ENCODE data around the gene HSF2BP. TPM values are rescaled to one million over a fixed set of nuclear protein-coding genes. Genes with fewer than 3 reads are reported as not detected.
"Not testable (repeated sequence)": the region's sequence is repeated elsewhere in the genome, so short reads cannot be mapped to it uniquely, and the experiment has no call there.

The HSF2BP gene
- total RNA-seq, 1 donor from 2014 or later = 0.50 TPM

DNA sequence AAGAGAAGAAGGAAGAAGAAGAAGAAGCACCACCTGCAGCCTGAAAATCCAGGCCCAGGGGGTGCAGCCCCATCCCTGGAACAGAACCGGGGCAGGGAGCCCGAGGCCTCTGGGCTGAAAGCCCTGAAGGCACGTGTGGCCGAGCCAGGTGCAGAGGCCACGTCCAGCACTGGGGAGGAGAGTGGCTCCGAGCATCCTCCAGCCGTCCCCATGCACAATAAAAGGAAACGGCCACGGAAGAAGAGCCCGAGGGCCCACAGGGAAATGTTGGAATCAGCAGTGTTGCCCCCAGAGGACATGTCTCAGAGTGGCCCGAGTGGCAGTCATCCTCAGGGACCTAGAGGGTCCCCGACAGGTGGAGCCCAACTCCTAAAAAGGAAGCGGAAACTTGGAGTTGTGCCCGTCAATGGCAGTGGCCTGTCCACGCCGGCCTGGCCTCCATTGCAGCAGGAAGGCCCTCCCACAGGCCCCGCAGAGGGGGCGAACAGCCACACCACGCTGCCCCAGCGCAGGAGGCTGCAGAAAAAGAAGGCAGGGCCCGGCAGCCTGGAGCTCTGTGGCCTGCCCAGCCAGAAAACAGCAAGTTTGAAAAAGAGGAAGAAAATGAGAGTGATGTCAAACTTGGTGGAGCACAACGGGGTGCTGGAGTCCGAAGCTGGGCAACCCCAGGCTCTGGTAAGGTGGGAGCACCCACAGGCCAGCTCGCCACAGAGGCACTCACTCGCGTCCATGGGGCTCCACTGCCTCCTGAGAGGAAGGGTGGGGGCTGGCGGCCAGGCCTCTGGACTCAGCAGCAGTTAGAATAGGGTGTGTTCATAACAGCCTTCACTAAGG lies 28.5 kb upstream of the HSF2BP start:
- intact Hi-C loops (cut with micrococcal nuclease) = no loop called here

DNA sequence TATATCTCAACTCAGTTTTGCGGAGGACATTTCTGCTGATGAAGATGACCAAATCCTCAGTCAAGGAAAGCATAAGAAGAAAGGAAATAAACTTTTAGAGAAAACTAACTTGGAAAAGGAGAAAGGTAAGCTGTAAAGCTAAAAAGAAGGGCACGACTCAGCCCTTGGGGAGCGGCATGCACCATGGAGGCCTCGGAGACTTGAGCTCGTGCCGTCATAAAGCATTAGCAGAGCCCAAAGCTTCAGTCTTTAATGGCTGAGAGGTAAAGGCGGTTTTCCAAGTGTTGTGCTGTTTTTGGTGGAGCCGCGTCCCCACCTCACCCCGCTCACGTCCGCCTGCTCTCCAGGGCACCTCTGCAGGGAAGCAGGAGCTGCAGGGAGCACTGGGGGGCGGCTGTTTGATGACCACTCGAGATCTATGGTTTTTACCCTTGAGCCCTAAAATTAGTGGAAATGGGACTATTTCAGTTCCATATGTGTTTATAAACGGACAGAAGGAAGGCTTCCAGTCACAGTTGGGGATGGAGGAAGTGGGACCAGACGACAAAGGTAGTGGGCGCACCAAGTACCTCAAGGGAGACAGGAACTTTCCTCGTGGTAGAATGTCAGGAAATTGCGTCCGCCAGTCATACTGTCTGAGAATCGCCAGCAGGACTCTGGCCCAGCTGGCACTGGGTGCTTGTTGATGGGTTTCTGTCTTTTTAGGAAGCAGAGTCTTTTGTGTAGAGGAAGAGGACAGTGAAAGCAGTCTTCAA lies 27.7 kb upstream of the HSF2BP start:
- intact Hi-C loops (cut with micrococcal nuclease) = no loop called here

DNA sequence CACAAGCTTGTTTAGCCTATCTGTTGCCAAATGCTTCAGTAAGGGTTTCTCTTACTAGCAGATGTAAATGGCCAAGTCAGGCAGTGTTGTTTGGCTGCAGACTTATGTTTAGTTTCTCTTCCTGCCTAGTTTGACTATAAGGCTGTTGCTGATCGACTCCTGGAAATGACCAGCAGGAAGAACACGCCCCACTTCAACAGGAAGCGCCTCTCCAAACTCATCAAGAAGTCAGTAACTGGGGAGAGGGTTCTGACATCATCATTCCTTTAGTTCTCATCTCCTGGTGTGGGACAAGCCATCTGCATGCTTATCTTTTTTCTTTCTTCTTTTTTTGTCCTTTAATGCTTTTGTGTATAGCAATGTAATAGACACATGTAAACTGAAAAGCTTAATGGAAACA lies 25.1 kb upstream of the HSF2BP start:
- intact Hi-C loops (cut with micrococcal nuclease) = no loop called here

DNA sequence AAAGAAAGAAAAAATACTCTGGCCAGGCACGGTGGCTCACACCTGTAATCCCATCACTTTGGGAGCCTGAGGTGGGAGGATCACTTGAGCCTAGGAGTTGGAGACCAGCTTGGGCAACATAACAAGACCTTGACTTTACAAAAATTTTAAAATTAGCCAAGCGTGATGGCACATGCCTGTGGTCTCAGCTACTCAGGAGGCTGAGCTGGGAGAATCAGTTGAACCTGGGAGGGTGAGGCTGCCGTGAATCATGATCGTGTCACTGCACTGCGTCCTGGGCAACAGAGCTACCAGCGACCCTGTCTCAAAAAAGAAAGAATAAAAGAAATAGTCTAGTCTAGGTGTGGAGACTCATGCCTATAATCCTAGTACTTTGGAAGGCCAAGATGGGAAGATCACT lies 22.4 kb upstream of the HSF2BP start:
- intact Hi-C loops (cut with micrococcal nuclease) = no loop called here

DNA sequence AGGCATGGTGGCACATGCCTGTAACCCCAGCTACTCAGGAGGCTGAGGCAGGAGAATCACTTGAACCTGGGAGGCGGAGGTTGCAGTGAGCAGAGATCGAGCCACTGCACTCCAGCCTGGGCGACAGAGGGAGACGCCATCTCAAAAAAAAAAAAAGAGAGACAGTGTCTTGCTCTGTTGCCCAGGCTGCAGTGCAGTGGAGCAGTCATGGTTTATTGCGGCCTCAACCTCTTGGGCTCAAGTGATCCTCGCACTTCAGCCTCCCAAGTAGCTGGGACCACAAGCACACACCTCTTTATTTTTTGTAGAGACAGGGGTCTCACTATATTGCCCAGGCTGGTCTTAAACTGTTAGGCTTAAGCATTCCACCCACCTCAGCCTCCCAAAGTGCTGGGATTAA lies 21.1 kb upstream of the HSF2BP start:
- intact Hi-C loops (cut with micrococcal nuclease) = not testable (repeated sequence)

DNA sequence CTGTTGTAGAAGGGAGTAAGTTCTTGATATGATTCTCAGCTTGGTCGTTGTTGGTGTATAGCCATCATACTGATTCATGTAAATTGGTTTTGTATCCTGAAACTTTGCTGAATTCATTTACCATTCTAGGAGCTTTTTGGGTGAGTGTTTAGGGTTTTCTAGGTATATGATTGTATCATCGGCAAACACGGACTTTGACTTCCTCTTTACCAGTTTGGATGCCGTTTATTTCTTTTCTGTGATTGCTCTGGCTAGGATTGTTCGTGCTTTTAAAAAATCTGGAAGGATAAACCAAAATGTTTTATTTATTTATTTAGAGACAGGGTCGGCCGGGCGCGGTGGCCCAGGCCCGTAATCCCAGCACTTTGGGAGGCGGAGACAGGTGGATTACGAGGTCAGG lies 20.7 kb upstream of the HSF2BP start:
- intact Hi-C loops (cut with micrococcal nuclease) = no loop called here

DNA sequence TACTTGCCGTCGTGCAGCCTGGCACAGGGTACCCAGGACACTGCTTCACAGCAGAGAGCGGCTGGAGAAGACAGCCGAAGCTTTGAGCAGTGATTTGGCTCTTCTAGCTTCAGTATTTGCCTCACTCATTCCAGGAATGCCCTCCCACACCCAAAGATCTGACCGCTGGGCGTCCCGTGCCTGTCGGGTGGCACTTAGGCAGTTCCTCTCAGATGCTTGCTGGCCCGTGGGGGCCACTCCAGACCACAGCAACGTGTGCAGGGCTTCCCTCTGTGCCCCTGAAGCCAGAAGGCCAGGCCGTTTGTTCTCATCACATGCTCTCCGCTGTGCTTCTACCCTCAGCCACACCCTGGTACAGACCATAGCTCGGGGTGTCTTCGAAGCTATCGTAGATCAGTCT lies 17.1 kb upstream of the HSF2BP start:
- intact Hi-C loops (cut with micrococcal nuclease) = no loop called here

DNA sequence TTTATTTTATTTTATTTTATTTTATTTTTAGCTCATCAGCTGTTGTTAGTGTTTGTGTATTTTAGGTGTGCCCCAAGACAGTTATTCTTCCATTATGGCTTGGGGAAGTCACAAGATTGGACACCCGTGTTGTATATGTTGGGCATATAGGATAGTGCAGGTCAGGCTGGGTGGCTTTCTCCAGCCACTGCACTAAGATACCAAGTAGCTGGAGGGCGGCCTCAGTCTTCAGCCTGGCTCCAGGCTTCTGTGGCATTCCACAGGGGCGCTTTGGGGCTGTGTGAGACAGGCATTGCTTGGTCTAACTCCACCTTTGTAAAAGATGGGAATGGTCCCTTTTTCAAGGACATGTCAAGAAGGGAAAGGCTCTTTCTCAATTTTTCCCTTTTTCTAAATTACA lies 16.6 kb upstream of the HSF2BP start:
- intact Hi-C loops (cut with micrococcal nuclease) = no loop called here

DNA sequence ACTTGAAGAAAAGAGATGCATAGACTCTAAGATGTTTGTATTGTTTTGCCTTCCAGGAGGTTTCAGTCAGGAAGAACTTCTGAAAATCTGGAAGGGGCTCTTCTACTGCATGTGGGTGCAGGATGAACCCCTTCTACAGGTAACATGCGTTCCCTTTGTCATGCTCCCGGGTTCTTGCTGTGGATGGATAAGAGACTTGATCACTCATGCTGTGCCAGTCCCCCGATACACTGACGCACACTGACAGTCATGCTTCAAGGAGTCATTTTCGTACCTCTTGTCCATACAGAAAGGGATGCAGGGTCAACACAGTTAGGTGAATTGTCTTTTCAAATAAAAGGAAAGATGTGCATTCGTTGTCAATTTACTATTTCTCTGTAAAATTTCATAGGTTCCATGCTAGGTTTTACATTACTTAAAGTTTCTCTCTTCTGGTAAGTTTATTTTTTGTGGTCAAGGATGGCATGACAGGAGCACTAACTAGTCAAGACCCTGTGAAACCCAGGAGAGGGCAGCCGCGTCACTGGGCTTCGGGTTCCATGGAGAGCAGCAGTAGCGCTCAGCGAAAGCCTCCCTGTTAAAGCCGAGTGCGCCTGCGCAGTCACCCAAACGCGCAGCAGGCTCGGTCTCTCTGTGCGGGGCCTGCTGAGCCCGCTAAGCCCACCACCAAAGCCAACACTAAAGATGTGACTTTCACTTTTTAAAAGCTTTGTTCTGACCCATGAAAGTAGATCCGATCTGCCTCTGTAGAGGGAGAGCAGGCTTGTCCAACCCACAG lies 10.7 kb upstream of the HSF2BP start:
- intact Hi-C loops (cut with micrococcal nuclease) = no loop called here

DNA sequence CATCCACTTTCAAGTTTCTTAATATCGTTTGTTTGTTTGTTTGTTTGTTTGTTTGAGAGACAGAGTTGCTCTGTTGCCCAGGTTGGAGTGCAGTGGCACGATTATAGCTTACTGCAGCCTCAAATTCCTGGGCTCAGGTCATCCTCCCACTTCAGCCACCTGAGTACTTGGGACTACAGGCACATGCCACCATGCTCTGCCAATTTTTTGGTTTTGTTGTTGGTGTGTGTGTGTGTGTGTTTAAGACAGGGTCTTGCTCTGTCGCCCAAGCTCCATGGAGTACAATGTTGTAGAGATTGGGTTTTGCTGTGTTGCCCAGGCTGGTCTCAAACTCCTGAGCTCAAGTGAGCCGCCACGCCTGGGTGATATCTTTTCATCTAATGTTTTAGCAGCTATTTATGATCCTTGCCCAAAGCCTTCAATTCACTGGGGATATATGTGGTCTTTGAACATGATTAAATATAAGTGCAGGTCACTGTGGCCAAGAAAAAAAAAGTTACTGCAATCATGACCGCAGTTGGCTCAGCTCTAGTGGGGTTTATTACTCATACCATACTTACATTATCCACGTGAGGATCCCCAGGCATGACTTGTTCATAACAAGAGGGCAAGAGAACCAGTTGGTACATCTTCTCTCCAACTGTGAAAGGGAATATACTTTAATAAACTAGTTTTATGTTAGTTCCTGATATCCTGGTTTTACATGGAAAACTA lies 8.1 kb upstream of the HSF2BP start:
- intact Hi-C loops (cut with micrococcal nuclease) = no loop called here

DNA sequence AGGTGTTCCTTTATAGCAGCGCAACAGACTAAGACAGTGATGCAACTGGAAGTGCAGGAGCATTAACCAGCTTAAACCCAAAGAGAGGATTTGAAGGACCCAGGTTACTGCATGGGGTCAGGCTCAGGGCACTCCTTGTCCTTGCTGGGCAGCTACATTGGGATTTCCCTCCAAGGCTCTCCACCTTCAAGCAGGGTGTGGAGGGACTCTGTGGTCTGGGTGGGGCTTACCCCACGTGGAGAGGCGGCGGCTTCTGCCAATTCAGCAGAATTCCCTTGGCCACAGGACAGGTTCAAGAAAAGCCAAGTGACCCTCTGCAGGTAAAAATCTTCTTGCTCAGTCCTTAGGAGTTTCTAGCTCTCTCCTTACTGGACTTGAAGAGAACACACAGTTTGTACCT lies 6.6 kb upstream of the HSF2BP start:
- intact Hi-C loops (cut with micrococcal nuclease) = no loop called here

DNA sequence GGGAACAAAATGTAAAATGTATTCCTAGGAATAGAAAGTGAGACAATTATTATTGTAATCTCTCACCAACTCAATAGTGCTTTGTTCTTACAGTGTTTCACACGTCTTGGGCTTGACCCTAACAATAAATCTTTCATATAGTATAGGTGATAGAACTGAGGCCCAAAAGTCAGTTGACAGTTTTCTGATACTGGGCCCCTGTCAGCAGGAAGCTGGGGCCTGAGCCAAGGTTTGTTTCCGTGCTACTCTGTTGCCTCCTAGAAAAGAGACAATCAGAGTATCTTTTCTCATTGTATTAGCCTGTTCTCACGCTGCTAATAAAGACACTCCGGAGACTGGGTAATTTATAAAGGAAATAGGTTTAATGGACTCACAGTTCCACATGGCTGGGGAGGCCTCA lies 5.1 kb upstream of the HSF2BP start:
- intact Hi-C loops (cut with micrococcal nuclease) = loop anchor here (5.0 kb wide), 1 partner anchor 63 kb away; no protein-coding TSS in a partner anchor

DNA sequence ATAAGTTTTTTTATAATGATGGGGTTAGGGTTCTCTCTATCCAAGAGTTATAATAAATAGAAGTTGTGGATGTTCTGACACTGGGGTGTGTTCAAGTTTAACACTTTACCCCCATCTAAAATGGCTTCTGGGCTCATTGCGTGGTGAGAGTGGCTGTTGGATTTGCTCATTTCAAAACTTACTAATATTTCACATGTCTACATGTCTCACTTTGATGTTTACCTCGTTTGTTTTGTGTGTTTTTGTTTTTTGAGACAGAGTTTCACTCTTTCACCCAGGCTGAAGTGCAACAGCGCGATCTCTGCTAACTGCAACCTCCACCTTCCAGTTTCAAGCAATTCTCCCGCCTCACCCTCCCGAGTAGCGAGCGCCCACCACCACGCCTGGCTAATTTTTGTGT lies 3.7 kb upstream of the HSF2BP start:
- intact Hi-C loops (cut with micrococcal nuclease) = loop anchor here (5.0 kb wide), 1 partner anchor 64 kb away; no protein-coding TSS in a partner anchor

DNA sequence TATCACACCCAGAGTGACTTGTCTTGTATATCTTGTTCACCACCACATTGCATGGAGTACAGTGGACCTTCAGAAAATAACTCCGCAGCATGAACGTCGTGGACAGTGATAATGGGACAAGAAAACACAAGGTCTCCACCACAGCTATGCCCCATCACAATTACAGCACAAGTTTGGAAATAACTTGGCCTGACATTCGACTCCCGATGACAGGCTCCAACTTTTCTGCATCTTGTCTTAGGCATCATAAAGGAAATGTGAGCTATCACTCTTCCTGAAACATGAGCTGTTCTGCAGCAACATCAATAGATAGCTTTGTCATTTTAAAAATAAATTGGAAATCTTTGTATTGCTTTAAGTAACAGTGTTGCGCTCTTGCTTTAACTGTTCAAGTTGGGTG lies 3.0 kb upstream of the HSF2BP start:
- intact Hi-C loops (cut with micrococcal nuclease) = loop anchor here (5.0 kb wide), 1 partner anchor 65 kb away; no protein-coding TSS in a partner anchor

DNA sequence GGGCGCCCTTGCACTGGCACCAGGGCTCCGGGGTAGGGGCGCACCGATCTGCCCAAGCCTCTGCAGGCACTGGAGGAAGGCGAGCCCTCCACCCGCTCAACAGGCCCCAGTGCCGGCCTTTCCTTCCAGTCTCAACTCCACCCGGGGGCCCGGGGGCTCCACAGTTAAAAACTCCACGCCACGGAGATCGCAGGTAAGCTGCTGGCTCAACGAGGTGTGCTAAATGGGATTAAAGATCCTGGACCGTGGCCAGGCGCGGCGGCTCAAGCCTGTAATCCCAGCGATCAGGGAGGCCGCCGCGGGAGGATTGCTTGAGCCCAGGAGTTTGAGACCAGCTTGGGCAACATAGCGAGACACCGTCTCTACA lies 536 bp downstream of the HSF2BP start:
- intact Hi-C loops (cut with micrococcal nuclease) = loop anchor here (1.0 kb wide), 1 partner anchor 131 kb away; the partner anchor contains the start of gene RRP1

DNA sequence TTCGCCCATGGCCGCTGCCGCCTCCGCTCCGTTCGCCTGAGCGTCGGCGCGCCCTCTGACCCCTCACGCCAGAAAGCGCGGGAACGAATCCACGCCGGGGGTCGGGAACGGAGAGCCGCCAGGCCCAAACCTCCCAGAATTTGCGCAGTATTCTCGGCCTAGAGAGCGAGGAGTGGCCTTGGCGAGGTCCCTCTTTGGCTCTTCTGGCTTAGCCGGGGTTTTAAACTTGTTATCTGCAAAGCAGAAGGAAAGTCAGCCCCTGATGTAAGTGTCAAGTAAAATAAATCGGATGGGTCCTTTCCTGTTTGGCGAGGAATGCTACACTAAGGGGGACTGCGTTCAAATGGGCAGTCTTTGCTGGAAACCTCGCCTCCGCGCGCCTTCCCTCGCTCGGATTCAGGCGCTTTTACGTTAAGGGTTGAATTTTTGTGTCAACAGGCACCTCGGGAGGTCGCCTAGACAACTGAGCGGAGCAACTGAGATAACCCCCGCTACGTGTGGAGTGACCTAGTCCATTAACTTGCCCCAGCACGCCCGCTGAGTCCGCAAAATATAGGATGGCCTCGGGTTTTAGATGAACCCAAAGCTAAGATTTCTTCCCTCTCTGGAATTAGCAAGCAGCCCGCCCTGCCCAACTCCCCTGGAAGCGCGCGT lies 1.1 kb downstream of the HSF2BP start:
- intact Hi-C loops (cut with micrococcal nuclease) = no loop called here

DNA sequence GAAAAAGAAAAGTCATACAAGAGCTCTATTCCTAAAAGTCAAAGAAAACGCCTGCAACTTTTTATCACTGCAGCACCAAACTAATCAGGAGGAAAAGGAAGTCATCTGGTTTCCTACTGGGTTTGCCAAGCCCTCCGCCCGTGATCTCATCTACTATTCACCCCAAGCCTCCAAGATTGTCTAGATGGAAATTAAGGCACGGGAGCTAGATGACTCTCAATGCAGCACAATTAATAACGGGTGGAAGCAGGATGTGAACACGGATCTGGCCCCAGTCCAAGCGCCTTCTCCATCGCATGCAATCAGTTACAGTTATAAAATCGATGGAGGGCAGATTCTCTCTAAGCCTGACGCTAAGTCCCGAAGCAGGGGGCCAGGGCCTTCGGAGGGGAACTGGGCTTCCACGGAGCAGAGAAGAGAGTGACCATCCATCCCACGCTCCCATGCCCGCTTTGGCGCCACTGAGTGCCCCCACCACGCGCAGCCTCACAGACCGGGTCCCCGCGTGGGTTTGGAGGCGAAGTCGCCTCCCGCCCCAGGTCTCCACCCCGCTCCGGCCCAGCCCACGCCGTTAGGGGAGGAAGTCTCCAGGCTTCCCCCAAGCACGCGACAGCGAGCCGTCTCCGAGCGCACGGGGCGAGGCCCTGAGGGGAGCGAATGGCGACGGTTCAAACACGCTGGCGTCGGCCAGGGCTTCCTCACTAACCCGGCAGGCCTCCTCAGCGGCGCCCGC lies 1.8 kb downstream of the HSF2BP start:
- intact Hi-C loops (cut with micrococcal nuclease) = no loop called here

DNA sequence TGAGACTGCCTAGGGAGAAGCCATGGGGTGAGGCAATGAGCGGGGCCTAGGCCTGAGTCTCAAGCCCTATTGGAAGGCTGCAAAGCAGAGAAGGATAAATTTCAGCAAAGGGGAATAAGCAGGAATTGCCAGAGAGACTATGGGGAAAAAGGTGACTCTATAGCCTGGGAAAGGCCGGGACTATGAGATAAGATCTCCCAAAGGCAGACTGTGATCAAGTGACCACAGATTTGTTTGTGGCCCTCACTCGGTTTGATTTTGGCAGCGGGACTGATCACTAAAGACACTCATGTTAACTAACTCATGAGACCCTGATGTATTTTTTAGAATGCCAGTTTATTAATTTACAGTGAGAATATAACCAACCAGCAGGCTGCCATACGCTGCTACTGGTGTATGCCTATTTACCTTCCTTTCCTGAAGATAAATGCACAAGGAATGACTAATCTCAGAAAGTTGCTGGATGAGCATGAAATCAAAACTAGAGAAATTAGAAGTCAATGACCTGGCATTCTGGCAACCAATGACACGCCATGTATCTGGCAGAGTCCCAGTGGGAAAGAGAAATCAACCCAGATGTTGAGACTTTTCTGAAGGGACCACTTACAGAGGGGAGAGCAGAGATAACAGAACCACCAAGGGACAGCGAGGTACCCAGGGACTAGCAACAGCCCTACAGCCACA lies 4.3 kb downstream of the HSF2BP start:
- intact Hi-C loops (cut with micrococcal nuclease) = no loop called here

DNA sequence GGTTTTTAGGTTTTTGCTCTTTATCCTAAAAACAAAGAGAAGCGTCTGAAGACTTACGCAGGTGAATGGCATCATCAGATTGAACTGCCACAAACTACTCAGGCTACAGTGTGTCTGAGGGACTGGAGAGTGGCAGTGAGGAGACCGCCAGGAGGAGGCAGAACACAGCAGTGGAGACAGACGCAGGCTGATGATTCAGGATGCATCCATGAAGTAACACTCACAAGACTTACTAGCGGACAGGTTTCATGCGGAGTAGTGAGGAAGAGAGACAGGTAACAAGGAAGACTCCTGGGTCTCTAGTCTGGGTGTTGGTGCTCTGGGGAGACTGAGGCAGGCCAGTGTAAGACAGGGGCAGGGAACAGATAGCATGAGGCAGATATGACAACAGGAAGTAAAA lies 5.7 kb downstream of the HSF2BP start:
- intact Hi-C loops (cut with micrococcal nuclease) = no loop called here

All from T-helper 2 cell treated with Interferon-gamma antibody and Interleukin-4, amounts not matched to agents 100 ng/mL and 5 ng/mL, for 36 hours (primary cell).